MCF 10A (cell line): ENCODE measurements around the gene PRKD1. TPM values are rescaled to one million over a fixed set of nuclear protein-coding genes. Genes with fewer than 3 reads are reported as not detected.

Source experiments
- BruUV-seq: library from RNA; stranded (reverse); fragments of 400-500 nt; replicated peaks from 2 replicates; lab custom pipeline; 2021; lab: Mats Ljungman, UMichigan
- CTCF ChIA-PET: fragments of 300-600 bp; sonication (Branson Sonifier 250); formaldehyde crosslinking; extraction: SDS; loops from one replicate; lab custom pipeline; 2021; ENCODE audit warnings: antibody characterized with exemption, inconsistent platforms; lab: Yijun Ruan, JAX
- POLR2A ChIA-PET: fragments of 300-600, 350-650 bp; sonication (Branson Sonifier 250); formaldehyde crosslinking; extraction: SDS; loops from one replicate; lab custom pipeline; 2020; ENCODE audit warnings: antibody characterized with exemption, inconsistent platforms; lab: Yijun Ruan, JAX
- DNase-seq: peaks from one replicate; pipeline ENCODE4 v3.0.0-alpha.2; 2018; ENCODE audit not compliant: unreplicated experiment
- H3K27ac Mint-ChIP-seq: one replicate; pipeline ENCODE4 v1.8.0; 2022; ENCODE audit warnings: mild to moderate bottlenecking, low read depth, mixed read lengths; ENCODE audit not compliant: unreplicated experiment
- H3K27me3 Mint-ChIP-seq: one replicate; pipeline ENCODE4 v1.8.0; 2022; ENCODE audit warnings: mixed read lengths; ENCODE audit not compliant: insufficient read depth, unreplicated experiment
- H3K36me3 Mint-ChIP-seq: one replicate; pipeline ENCODE4 v1.8.0; 2022; ENCODE audit warnings: mild to moderate bottlenecking, moderate library complexity, mixed read lengths; ENCODE audit not compliant: insufficient read depth, unreplicated experiment
- H3K4me1 Mint-ChIP-seq: one replicate; pipeline ENCODE4 v1.8.0; 2022; ENCODE audit warnings: mixed read lengths; ENCODE audit not compliant: insufficient read depth, unreplicated experiment
- H3K4me3 Mint-ChIP-seq: one replicate; pipeline ENCODE4 v1.8.0; 2022; ENCODE audit warnings: mild to moderate bottlenecking, moderate library complexity, mixed read lengths; ENCODE audit not compliant: unreplicated experiment
- H3K9me3 Mint-ChIP-seq: one replicate; pipeline ENCODE4 v1.8.0; 2022; ENCODE audit warnings: mixed read lengths; ENCODE audit not compliant: unreplicated experiment
- CTCF ChIP-seq: fragments of 200-600 bp; IDR thresholded peaks from one replicate; pipeline ENCODE4 v1.8.0; 2022; ENCODE audit warnings: antibody characterized with exemption, mild to moderate bottlenecking; ENCODE audit not compliant: unreplicated experiment
- intact Hi-C: fragments of 100-400 bp; cut with micrococcal nuclease; formaldehyde crosslinking; loops from 2 replicates; pipeline ENCODE4 v1.14.1; 2022
- total RNA-seq: library from RNA; stranded (reverse); gene quantifications from 2 replicates; pipeline ENCODE4 v1.2.3, GENCODE V29; 2022

Gene PRKD1
- total RNA-seq, 1 experiment from 2014 or later, result 8.8 TPM

DNA sequence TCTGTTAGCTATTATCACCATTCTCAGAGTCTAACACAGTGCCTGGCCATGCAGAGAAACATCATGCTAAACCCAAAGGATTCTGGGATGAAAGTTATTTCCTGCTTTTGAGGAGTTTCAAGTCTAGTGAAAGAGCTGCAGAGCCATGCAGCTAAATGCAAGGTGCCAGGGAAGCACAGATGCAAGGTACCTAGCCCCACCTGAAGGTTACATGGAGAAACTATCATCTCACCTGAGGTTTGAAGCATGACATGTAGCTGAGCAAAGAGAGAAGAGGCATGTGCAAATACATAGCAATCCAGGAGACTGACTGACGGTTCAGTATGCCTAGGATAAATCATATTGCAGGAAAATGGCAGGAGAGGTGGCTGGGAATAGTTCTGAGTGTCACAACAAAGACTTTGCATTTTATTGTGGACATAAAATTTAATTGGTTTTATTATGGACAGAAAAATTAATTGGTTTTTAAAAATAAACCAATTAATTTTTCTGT, 170.4 kb downstream of the PRKD1 start:
- no TSS peak for BruUV-seq
- ChIA-PET POLR2A (interaction anchor here (0.7 kb wide), 1 partner anchor 263 kb away, joined by 3 read pairs; no protein-coding TSS in a partner anchor), CTCF (interaction anchor here (0.6 to 1.1 kb wide), 3 partner anchors 162 to 458 kb away, joined by 3 read pairs; no protein-coding TSS in a partner anchor)
- intact Hi-C loops, result no loop called here
- no peaks in the 10 kb centered on the region for H3K27me3 Mint-ChIP-seq
- H3K27ac Mint-ChIP-seq, result no peak overlapping the region
- H3K4me3 Mint-ChIP-seq, result no peak overlapping the region
- H3K9me3 Mint-ChIP-seq, result no peaks in the 10 kb centered on the region
- no peak for DNase-seq
- peaks cover 5% of the 10 kb centered on the region for H3K36me3 Mint-ChIP-seq
- H3K4me1 Mint-ChIP-seq, result peaks cover 11% of the 10 kb centered on the region
- no peak for TF ChIP-seq CTCF

DNA sequence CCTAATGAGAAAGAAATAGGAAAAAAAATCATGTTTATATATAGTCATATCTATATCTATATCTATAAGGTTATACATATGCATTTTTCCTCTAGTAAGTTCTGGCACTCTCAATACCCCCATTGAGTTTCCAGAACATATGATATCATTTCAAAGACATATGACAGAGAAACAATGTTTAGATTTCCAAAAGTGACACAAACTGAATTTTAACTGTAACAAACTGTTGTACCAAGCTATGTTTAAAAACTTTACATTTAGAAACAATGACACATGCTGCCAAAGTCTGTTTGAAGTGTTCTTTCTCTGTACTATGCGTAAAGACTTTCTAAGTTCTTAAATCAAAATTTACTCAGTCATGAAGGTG, 171.6 kb downstream of the PRKD1 start:
- no peak overlapping the region for H3K27ac Mint-ChIP-seq
- TF ChIP-seq CTCF, result no peak
- ChIA-PET POLR2A (interaction anchor here (1.2 kb wide), 1 partner anchor 10 kb away, joined by 3 read pairs; no protein-coding TSS in a partner anchor), CTCF (interaction anchor here (0.7 kb wide), 1 partner anchor 67 kb away, joined by 5 read pairs; no protein-coding TSS in a partner anchor)
- H3K36me3 Mint-ChIP-seq, result peaks cover 9% of the 10 kb centered on the region
- no peak for DNase-seq
- intact Hi-C loops, result no loop called here
- H3K9me3 Mint-ChIP-seq, result no peaks in the 10 kb centered on the region
- H3K4me3 Mint-ChIP-seq, result no peak overlapping the region
- H3K27me3 Mint-ChIP-seq, result no peaks in the 10 kb centered on the region
- BruUV-seq, result no TSS peak
- H3K4me1 Mint-ChIP-seq, result peaks cover 11% of the 10 kb centered on the region

DNA sequence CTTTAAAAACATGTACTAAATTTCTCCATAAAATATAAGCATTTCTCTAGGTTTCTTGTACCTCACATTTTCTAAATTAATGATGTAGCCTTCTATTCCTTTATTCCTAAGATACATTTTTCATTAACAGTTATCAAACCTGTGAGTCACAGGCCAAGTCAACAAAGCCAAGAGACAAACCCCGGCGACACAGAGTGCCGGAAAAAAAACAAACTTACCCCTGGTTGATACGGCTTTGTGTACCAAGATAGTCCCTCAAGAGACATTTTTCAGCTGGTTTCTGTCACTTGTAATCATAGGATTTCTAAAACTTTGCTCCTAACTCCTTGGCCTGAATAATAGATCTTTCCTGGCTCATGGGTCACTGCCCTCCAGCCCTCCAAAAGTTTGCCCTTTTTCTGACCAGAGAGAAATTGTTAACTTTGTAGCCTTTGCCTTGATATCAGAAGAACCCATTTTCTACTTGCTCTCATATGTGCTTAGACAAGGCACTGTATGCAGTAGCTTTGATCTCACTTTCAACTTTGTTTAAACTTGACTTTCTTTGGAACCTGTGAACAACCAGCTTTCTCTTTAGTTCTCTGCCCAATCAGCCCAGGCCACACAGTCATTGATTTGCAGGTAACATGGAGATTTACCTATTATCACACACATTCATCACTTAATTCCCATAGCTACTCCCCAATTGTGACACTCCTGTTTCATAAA, 172.2 kb downstream of the PRKD1 start:
- Mint-ChIP-seq H3K9me3 (no peaks in the 10 kb centered on the region), H3K27ac (no peak overlapping the region), H3K4me1 (peaks cover 11% of the 10 kb centered on the region), H3K36me3 (peaks cover 11% of the 10 kb centered on the region), H3K27me3 (no peaks in the 10 kb centered on the region), H3K4me3 (no peak overlapping the region)
- DNase-seq, result no peak
- ChIA-PET POLR2A (interaction anchor here (1.2 kb wide), 1 partner anchor 11 kb away, joined by 3 read pairs; no protein-coding TSS in a partner anchor), CTCF (interaction anchor here (0.7 kb wide), 1 partner anchor 66 kb away, joined by 5 read pairs; no protein-coding TSS in a partner anchor)
- no TSS peak for BruUV-seq
- TF ChIP-seq CTCF, result no peak
- intact Hi-C loops, result no loop called here

- ChIA-PET POLR2A (interaction anchor here (0.7 kb wide), 1 partner anchor 444 kb away, joined by 3 read pairs; no protein-coding TSS in a partner anchor), CTCF (no interaction called here)
- Mint-ChIP-seq H3K27ac (no peak overlapping the region), H3K36me3 (peaks cover 11% of the 10 kb centered on the region), H3K9me3 (no peaks in the 10 kb centered on the region), H3K4me1 (peaks cover 16% of the 10 kb centered on the region), H3K4me3 (no peak overlapping the region), H3K27me3 (no peaks in the 10 kb centered on the region)
- no TSS peak for BruUV-seq
- no peak for DNase-seq
- intact Hi-C loops, result no loop called here
- no peak for TF ChIP-seq CTCF
Measured at GRCh38 chr14:29754134-29754533, 173.5 kb downstream of the PRKD1 start.
